Heart left ventricle (tissue), 13 donors: ENCODE data around the gene USHBP1.

ENCODE experiments used
- POLR2A ChIP-seq, 2 donors: fragments of 450-650 bp; IDR thresholded peaks; one replicate each; pipeline ENCODE4 v1.6.1; 2017; ENCODE audit warnings: antibody characterized with exemption in 2 of 2, mild to moderate bottlenecking in 2 of 2, moderate library complexity in 2 of 2
- TF ChIP-seq, protein P1 (sequence below), 12 donors: fragments of 200-600 bp; sonication (generic) in 4 of 12; IDR thresholded peaks; one replicate each; pipeline versions ENCODE4 v1.5.0 to v1.8.0; 2018 to 2022; ENCODE audit warnings: antibody characterized with exemption in 12 of 12, mild to moderate bottlenecking in 5 of 12
- donor health status: ischemic (EF 13 %, LVEDD 7.1; RV severe dilation, severe dysfunction).
- donor health status: DM: no; HTN: yes; CAD: no.
- donor health status: DM: no; HTN: no; CAD: no.
- donor health status: ischemic (EF 25% LVEDD 6.9; RV normal size, moderate dysfunction).
- donor health status: ischemic (EF 25% LVEDD 5.7; RV mildly dilated, moderate dysfunction).
- donor health status: ischemic (EF 35%, LVEDD 5.7; RV mildly dilated, moderate dysfunction).
- donor health status: nonischemic (EF 11% LVEDD 7.7; RV severe dilation, severe dysfunction).
- donor health status: DM: yes; HTN: yes; CAD: no.
- donor health status: PGD.
- donor health status: ischemic (EF 29% LVEDD 5.4; RV normal size, mild dysfunction).
- donor health status: nonischemic (EF 23%, LVEDD 6.1; RV moderate dilation, normal function).

DNA sequence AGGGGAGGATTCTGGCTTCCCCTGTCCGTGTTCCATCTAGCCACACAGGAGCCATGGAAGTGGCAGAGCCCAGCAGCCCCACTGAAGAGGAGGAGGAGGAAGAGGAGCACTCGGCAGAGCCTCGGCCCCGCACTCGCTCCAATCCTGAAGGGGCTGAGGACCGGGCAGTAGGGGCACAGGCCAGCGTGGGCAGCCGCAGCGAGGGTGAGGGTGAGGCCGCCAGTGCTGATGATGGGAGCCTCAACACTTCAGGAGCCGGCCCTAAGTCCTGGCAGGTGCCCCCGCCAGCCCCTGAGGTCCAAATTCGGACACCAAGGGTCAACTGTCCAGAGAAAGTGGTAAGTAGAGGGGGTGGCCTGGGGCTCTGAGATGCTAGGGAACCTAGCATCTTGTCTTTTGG is 4.2 kb upstream of the USHBP1 start:
- TF ChIP-seq, protein P1, sequence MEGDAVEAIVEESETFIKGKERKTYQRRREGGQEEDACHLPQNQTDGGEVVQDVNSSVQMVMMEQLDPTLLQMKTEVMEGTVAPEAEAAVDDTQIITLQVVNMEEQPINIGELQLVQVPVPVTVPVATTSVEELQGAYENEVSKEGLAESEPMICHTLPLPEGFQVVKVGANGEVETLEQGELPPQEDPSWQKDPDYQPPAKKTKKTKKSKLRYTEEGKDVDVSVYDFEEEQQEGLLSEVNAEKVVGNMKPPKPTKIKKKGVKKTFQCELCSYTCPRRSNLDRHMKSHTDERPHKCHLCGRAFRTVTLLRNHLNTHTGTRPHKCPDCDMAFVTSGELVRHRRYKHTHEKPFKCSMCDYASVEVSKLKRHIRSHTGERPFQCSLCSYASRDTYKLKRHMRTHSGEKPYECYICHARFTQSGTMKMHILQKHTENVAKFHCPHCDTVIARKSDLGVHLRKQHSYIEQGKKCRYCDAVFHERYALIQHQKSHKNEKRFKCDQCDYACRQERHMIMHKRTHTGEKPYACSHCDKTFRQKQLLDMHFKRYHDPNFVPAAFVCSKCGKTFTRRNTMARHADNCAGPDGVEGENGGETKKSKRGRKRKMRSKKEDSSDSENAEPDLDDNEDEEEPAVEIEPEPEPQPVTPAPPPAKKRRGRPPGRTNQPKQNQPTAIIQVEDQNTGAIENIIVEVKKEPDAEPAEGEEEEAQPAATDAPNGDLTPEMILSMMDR (IDR thresholded peaks at IDR 0.05), result no peak
- TF ChIP-seq POLR2A (IDR thresholded peaks at IDR 0.05), result no peak
